ENCODE measurements around the gene OR51T1. TPM values are rescaled to one million over a fixed set of nuclear protein-coding genes. Genes with fewer than 3 reads are reported as not detected.

Gene OR51T1
- total RNA-seq, 2 donors from 2014 or later = not detected

GRCh38 chr11:4890279-4890678 lies 8.6 kb downstream of the OR51T1 start:
- Histone ChIP-seq H3K4me3 (ENCODE audit: low read length) (no peak overlapping the region), H3K9ac (ENCODE audit: extremely low read depth, low read length, poor library complexity, severe bottlenecking) (no peak overlapping the region), H3K27me3 (ENCODE audit: control insufficient read depth, insufficient read depth, low read length, poor library complexity, severe bottlenecking) (peaks cover 1% of the 10 kb centered on the region), H3K4me1 (ENCODE audit: control insufficient read depth, insufficient read depth, low read length) (no peaks in the 10 kb centered on the region), H3K9me3 (ENCODE audit: control insufficient read depth, low read length) (no peaks in the 10 kb centered on the region), H3K36me3 (ENCODE audit: control insufficient read depth, insufficient read depth, low read length) (no peaks in the 10 kb centered on the region), H3K27ac (ENCODE audit: low read depth, low read length) (no peak overlapping the region)
- H3K9me3 Mint-ChIP-seq = no peaks in the 10 kb centered on the region
- no peaks in the 10 kb centered on the region for H3K4me1 Mint-ChIP-seq
- 95 to 99% methylated on average over 2 of the region's 2 CpGs for whole genome bisulfite sequencing, 2 experiments (ENCODE audit: insufficient coverage in 1 of 2, insufficient read length in 1 of 2)
- no peaks in the 10 kb centered on the region for H3K36me3 Mint-ChIP-seq (ENCODE audit: low read depth)
- no peaks in the 10 kb centered on the region for H3K27me3 Mint-ChIP-seq (ENCODE audit: insufficient read depth)
- no peak overlapping the region for H3K27ac Mint-ChIP-seq
- TF ChIP-seq, protein P1, sequence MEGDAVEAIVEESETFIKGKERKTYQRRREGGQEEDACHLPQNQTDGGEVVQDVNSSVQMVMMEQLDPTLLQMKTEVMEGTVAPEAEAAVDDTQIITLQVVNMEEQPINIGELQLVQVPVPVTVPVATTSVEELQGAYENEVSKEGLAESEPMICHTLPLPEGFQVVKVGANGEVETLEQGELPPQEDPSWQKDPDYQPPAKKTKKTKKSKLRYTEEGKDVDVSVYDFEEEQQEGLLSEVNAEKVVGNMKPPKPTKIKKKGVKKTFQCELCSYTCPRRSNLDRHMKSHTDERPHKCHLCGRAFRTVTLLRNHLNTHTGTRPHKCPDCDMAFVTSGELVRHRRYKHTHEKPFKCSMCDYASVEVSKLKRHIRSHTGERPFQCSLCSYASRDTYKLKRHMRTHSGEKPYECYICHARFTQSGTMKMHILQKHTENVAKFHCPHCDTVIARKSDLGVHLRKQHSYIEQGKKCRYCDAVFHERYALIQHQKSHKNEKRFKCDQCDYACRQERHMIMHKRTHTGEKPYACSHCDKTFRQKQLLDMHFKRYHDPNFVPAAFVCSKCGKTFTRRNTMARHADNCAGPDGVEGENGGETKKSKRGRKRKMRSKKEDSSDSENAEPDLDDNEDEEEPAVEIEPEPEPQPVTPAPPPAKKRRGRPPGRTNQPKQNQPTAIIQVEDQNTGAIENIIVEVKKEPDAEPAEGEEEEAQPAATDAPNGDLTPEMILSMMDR (conservative IDR thresholded peaks at IDR 0.05) = no peak
- no peak overlapping the region for H3K4me3 Mint-ChIP-seq
- DNase-seq = no peak

DNA sequence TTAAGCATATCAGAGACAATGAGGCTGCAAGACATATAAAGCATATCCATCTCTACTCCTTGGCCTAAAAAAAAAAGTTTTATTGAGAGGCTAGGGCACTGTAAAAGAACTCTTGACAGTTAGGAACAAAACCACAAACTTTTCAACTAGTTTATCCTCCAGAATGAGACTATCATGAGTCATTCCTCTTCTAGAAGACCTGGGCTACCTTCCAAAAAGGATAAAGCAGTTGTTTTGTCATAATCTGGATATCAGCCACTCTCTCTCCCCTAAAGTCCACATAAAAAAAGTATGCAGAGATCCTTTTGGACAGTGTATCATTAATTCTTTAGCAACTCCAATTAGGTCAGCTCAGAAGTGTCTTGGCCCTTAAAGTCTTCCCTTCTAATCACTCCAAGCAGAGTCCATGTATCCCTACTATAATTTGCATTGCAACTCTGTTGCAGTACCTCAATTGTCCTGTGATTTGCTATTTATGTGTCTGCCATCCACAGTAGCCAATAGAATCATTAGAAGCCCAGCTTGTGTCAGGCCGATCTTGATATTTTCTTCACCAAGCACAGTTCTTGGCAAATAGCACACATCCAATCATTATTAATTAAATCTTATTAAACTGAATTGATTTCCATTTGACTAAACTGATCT lies 10.4 kb downstream of the OR51T1 start:
- Mint-ChIP-seq H3K27ac (no peak overlapping the region), H3K4me3 (no peak overlapping the region), H3K27me3 (ENCODE audit: insufficient read depth) (no peaks in the 10 kb centered on the region), H3K4me1 (peaks cover 6% of the 10 kb centered on the region), H3K36me3 (ENCODE audit: low read depth) (no peaks in the 10 kb centered on the region), H3K9me3 (no peaks in the 10 kb centered on the region)
- Histone ChIP-seq H3K27me3 (ENCODE audit: control insufficient read depth, insufficient read depth, low read length, poor library complexity, severe bottlenecking) (peaks cover 4% of the 10 kb centered on the region), H3K27ac (ENCODE audit: low read depth, low read length) (no peak overlapping the region), H3K4me1 (ENCODE audit: control insufficient read depth, insufficient read depth, low read length) (no peaks in the 10 kb centered on the region), H3K9me3 (ENCODE audit: control insufficient read depth, low read length) (no peaks in the 10 kb centered on the region), H3K36me3 (ENCODE audit: control insufficient read depth, insufficient read depth, low read length) (no peaks in the 10 kb centered on the region), H3K9ac (ENCODE audit: extremely low read depth, low read length, poor library complexity, severe bottlenecking) (no peak overlapping the region), H3K4me3 (ENCODE audit: low read length) (no peak overlapping the region)
- TF ChIP-seq, protein P1 (conservative IDR thresholded peaks at IDR 0.05) = peak; percentile 53
- 89% methylated on average over 1 of the region's 1 CpG; no CpG with 5 or more reads in 1 of the 2 experiments for WGBS, 2 experiments (ENCODE audit: insufficient coverage in 1 of 2, insufficient read length in 1 of 2)
- no peak for DNase-seq

DNA sequence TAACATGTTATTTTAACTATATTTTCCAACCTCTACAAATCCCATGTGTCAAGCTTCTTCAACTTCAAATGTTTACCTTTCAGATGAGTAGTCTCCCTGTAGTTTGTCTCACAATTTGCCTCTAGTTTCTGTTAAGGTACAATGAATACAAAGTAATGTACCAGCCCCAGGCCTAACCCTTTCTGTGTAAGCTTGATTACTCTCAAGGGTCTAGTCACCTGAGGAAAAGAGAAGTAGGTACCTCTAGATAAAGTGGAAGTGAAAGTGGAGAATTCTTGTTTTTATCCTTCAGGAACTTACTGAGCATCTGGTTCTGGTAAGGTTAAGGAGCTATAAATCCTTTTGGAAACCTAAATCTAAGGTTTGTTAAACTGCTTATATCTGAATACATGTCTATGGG lies 21.8 kb downstream of the OR51T1 start, which contains the start of gene OR51A7:
Gene OR51A7 (plus strand): TSS at position 300 of the 400 bp plus-strand sequence. CDS start 3,587 bp downstream, outside the sequence.
- Mint-ChIP-seq H3K9me3 (no peaks in the 10 kb centered on the region), H3K36me3 (ENCODE audit: low read depth) (no peaks in the 10 kb centered on the region), H3K27me3 (ENCODE audit: insufficient read depth) (peaks cover 18% of the 10 kb centered on the region), H3K4me1 (peaks cover 17% of the 10 kb centered on the region), H3K4me3 (no peak within 1 kb of the TSS), H3K27ac (no peak within 1 kb of the TSS)
- Histone ChIP-seq H3K9me3 (ENCODE audit: control insufficient read depth, low read length) (peaks cover 3% of the 10 kb centered on the region), H3K27me3 (ENCODE audit: control insufficient read depth, insufficient read depth, low read length, poor library complexity, severe bottlenecking) (peaks cover 9% of the 10 kb centered on the region), H3K4me3 (ENCODE audit: low read length) (no peak within 1 kb of the TSS), H3K9ac (ENCODE audit: extremely low read depth, low read length, poor library complexity, severe bottlenecking) (no peak within 1 kb of the TSS), H3K36me3 (ENCODE audit: control insufficient read depth, insufficient read depth, low read length) (no peaks in the 10 kb centered on the region), H3K27ac (ENCODE audit: low read depth, low read length) (no peak within 1 kb of the TSS), H3K4me1 (ENCODE audit: control insufficient read depth, insufficient read depth, low read length) (no peaks in the 10 kb centered on the region)
- TF ChIP-seq, protein P1 (conservative IDR thresholded peaks at IDR 0.05) = no peak
- no peak for DNase-seq
